ENCODE measurements around the gene FAM20C.
"Not testable (repeated sequence)": the region's sequence is repeated elsewhere in the genome, so short reads cannot be mapped to it uniquely, and the experiment has no call there.

The FAM20C gene

GRCh38 chr7:174716-175115 is 17.7 kb upstream of the FAM20C start:
- DNase-seq: no peak

GRCh38 chr7:175955-176354 is 16.4 kb upstream of the FAM20C start:
- no peak for DNase-seq

- DNase-seq: no peak
Measured at GRCh38 chr7:176381-176780, 16.0 kb upstream of the FAM20C start.

GRCh38 chr7:176786-177459 is 15.4 kb upstream of the FAM20C start:
- DNase-seq: no peak

- no peak for DNase-seq
Measured at GRCh38 chr7:178444-178843, 13.9 kb upstream of the FAM20C start.

- no peak for DNase-seq
Measured at GRCh38 chr7:179209-179681, 13.1 kb upstream of the FAM20C start.

GRCh38 chr7:179948-180694 is 12.2 kb upstream of the FAM20C start:
- DNase-seq: no peak

GRCh38 chr7:181738-182137 is 10.6 kb upstream of the FAM20C start:
- no peak for DNase-seq

GRCh38 chr7:182502-182901 is 9.9 kb upstream of the FAM20C start:
- not testable (repeated sequence) for DNase-seq

GRCh38 chr7:183496-184292 is 8.7 kb upstream of the FAM20C start:
- no peak for DNase-seq

GRCh38 chr7:184294-185264 is 7.8 kb upstream of the FAM20C start:
- DNase-seq: no peak

GRCh38 chr7:186516-187113 is 5.8 kb upstream of the FAM20C start:
- DNase-seq: no peak

GRCh38 chr7:187227-187927 is 5.0 kb upstream of the FAM20C start:
- DNase-seq: no peak

GRCh38 chr7:188174-188573 is 4.2 kb upstream of the FAM20C start:
- no peak for DNase-seq

- no peak for DNase-seq
Measured at GRCh38 chr7:188727-189500, 3.5 kb upstream of the FAM20C start.

GRCh38 chr7:189719-190118 is 2.7 kb upstream of the FAM20C start:
- no peak for DNase-seq

- no peak for DNase-seq
Measured at GRCh38 chr7:190196-190595, 2.2 kb upstream of the FAM20C start.

- DNase-seq: no peak
Measured at GRCh38 chr7:191105-191980, 1.0 kb upstream of the FAM20C start.

GRCh38 chr7:192701-193480 is 520 bp downstream of the FAM20C start:
- no peak for DNase-seq
